Left ventricle myocardium superior (tissue), 1 donor: ENCODE data around the gene CYTH4. TPM values are rescaled to one million over a fixed set of nuclear protein-coding genes. Genes with fewer than 3 reads are reported as not detected.

Experiments used
- ATAC-seq: fragments of 200-7000 bp; cut with Tn5 transposase; one replicate; pipeline ENCODE4 v1.9.1; 2020; ENCODE audit warnings: mild to moderate bottlenecking, moderate library complexity
- DNase-seq: peaks from one replicate; pipeline ENCODE4 v3.0.0-alpha.2; 2020
- intact Hi-C: fragments of 100-400 bp; cut with micrococcal nuclease; formaldehyde crosslinking; loops from one replicate; pipeline ENCODE4 v1.11.0; 2022
- total RNA-seq: library from RNA; stranded (reverse); fragmentation: NEBNext Ultra II Directional; extraction: Animal tissue kit (Norgen Biotek cat#: 25700); gene quantifications from one replicate; pipeline ENCODE4 v1.2.1, GENCODE V29; 2021
- donor health status: DM: no; HTN: yes; CAD: no; lungs with severe emphysema.

CYTH4 gene
- total RNA-seq, 1 donor from 2014 or later: 6.2 TPM

GRCh38 chr22:37283393-37283937 is 1.2 kb downstream of the CYTH4 start:
- intact Hi-C loops: no loop called here
- no peak for DNase-seq
- ATAC-seq: peak; percentile 11

DNA sequence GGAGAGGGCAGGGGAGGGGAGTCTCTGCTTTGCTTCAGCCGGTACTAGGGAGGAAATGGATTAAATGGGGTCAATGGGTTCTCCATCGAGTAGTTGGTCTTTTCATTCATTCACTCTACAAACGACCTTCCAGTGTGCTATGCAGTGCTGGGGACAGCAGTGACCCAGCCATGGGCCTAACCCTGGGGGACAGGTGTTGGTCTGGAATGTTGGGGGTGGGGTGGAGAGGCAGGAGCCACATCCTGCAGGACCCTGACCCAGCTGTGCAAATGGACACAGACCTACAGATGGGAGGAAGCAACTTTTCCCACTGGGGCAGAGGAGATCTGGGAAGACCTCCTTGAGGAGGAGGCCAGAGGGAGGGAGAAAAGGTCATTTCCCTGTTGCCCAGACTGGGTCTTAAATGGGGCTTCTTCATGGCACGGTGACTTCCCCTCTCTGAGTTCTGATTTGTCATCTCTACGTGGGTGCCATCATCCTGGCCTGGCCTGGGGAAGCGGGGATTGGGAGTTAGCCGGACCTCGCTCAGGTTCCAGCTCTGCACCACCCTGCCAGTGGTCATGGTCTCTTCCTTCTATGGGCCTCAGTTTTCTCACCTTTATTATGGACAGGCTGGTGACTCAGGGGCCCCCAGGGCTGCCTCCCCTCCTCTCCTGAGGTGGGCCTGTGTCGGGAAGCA is 2.0 kb downstream of the CYTH4 start:
- intact Hi-C loops: no loop called here

GRCh38 chr22:37284805-37285355 is 2.6 kb downstream of the CYTH4 start:
- peak; percentile 85 for ATAC-seq
- intact Hi-C loops: no loop called here

More for the DNA sequence above, 2.0 kb downstream of the CYTH4 start:
- ATAC-seq (peak; percentile 20), DNase-seq (no peak)

GRCh38 chr22:37285937-37286336 is 3.6 kb downstream of the CYTH4 start:
- DNase-seq: no peak
- intact Hi-C loops: no loop called here
- no peak for ATAC-seq

More at GRCh38 chr22:37284805-37285355, 2.6 kb downstream of the CYTH4 start:
- peak; percentile 64 for DNase-seq

DNA sequence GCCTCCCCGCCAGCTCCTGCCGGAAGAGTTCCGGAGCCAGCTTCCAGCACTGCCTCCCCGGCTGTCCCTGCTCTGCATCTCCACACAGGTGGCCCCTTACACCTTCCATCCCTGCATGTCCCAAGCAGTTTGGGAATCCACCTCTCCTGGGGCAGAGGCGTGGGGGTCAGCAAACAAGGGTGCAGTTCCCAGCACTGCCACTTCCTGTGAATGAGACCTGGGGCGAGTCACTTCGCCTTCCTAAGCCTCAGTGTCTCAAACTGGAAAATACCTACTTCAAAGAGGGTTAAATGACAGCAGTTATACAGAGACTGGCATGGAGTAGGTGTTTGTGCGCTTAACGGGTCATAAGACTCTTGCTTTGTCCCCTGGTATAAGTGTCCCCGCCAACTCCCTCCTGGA is 5.2 kb downstream of the CYTH4 start:
- no peak for ATAC-seq
- intact Hi-C loops: no loop called here
- no peak for DNase-seq

- DNase-seq: no peak
- no peak for ATAC-seq
- intact Hi-C loops: no loop called here
Observed at GRCh38 chr22:37288521-37288920, 6.2 kb downstream of the CYTH4 start.

- ATAC-seq (no peak), DNase-seq (no peak)
- intact Hi-C loops: no loop called here
Observed at GRCh38 chr22:37289156-37289735, 6.9 kb downstream of the CYTH4 start.

DNA sequence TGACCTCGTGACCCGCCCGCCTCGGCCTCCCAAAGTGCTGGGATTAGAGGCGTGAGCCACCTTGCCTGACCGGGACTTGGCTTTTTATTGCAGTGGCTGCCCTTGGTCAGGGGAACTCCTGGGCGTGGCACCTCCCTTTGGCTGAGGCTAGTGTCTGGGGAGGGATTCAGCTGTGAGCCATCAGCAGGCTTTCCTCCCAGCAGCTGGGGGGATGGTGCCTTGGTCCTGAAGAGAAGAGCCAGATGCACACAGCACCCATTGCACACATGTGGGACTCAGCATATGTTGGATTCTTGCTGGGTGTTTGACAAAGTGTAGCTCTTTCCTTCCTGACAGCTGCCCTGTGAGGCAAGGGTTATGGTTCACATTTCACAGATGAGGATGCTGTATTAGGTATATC is 8.4 kb downstream of the CYTH4 start:
- intact Hi-C loops: no loop called here
- DNase-seq (peak; percentile 67), ATAC-seq (peak; percentile 77)

- no peak for DNase-seq
- no peak for ATAC-seq
- intact Hi-C loops: no loop called here
Observed at GRCh38 chr22:37291559-37292298, 9.4 kb downstream of the CYTH4 start.

DNA sequence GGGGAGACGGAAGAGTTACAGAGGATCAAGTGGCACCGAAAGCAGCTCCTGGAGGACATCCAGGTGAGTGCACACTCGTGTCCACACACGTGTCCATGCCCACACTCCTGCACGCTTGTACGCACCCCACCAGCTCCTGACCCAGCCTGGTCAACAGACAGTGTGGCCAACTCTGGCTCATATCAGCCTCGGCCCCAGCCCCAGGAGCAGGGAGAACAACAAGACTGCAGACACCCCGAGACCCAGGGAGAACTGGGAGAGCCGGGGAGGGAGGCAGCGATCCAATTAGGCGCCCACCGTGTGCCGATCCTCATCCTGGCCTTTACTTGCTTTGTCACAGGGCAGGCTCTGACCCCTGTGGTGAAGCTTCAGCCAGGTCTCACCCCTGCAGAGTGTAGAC is 10.3 kb downstream of the CYTH4 start:
- no peak for DNase-seq
- intact Hi-C loops: no loop called here
- ATAC-seq: no peak

DNA sequence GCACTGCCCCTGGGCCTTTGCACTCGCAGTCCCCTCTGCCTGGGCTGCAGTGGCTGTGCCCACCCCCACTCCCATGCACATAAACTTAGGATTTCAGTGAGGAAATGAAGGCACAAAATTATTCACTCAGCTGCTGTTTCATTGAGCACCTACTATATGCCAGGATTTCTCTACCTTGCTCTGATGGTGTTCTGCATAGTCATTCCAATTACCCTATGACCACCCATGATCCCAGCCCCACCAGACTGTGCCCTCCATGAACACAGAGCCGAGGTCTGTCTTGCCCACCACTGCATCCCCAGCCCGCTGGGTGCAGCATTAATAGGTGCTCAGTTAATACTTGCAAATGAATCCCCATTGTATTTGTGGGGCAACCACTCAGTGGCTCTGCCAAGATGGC is 10.9 kb downstream of the CYTH4 start:
- intact Hi-C loops: no loop called here
- DNase-seq (no peak), ATAC-seq (no peak)

GRCh38 chr22:37294747-37295146 is 12.4 kb downstream of the CYTH4 start:
- no peak for DNase-seq
- no peak for ATAC-seq
- intact Hi-C loops: no loop called here

- ATAC-seq (no peak), DNase-seq (no peak)
- intact Hi-C loops: no loop called here
Observed at GRCh38 chr22:37295213-37295886, 13.0 kb downstream of the CYTH4 start.

GRCh38 chr22:37295946-37296345 is 13.6 kb downstream of the CYTH4 start:
- intact Hi-C loops: no loop called here
- DNase-seq: no peak
- no peak for ATAC-seq

DNA sequence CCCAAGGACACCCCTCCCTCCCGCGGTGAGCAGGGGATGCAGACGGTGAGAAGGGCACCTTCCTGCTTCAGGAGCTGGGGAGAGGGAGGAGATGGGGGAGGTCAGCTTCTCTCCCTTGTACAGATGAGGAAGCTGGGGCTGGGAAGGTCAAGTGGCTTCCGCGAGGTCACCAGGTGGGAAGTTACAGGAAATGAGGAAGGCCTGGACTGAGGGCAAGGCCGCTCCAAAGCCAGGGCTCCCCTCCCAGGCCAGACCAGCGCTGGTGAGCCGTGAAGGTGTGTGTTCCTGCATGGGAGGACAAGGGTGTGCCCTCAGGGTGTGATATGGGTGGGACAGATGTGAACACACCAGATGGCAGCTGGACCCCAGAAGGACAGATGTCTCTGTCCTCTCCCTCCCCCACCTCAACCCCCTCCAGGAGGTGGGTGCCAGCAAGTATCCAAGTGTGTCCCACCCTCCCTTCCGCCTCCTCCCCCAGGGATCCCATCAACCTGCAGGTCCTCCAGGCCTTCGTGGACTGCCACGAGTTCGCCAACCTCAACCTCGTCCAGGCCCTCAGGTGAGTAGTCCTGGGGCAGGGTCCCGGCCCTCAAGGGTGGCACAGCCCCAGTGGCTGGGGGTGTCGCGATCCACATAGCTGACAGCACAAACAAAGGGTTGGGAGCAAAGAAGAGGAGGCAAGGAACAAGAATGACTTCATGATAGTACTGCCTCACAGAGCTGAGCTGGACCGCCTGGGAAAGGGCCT is 16.6 kb downstream of the CYTH4 start:
- no peak for DNase-seq

DNA sequence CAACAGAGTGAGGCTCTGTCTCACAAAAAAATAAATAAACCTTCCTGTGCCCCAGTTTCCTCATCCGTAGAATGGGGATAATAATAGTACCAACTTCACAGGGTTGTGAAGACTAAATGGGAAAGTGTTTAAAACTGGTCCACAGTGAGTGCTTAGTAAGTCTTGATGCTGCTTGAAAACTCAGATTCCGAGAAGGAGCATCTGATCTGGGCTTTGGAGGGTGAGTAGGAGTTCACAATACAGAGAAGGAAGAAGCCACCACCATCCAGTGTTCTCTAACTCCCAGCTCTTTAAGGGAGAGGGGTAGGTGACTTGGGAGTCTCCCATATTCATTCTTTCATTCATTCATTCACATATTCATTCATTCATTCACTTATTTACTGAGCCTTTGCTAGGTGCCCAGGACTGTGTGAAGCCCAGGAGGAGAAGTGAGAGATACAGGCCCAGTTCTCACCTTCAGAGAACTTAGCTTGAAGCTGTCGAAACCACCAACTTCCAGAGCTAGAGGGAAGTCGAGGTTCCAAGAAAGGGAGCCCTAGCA is 17.7 kb downstream of the CYTH4 start:
- no peak for DNase-seq
- intact Hi-C loops: no loop called here
- no peak for ATAC-seq

More for the DNA sequence above, 16.6 kb downstream of the CYTH4 start:
- intact Hi-C loops: no loop called here
- no peak for ATAC-seq

DNA sequence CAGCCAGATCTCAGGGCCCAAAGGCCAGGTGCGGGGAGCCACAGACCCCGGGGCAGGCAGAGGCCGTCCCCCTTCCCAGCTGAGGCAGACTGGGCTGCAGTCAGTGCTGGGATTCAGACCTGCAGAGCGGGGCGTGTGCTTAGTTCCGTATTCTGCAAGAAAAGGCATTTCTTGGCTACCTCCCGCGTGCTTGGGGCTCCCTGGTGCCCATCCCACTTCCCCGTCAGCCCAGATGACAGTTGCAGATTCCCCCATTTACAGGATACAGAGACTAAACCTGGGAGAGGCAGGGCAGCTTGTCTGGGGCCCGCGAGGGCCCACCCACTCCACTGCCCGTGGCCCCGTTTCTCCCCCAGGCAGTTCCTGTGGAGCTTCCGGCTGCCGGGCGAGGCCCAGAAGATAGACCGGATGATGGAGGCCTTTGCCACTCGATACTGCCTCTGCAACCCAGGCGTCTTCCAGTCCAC is 18.3 kb downstream of the CYTH4 start:
- ATAC-seq (peak; percentile 39), DNase-seq (no peak)
- intact Hi-C loops: no loop called here

DNA sequence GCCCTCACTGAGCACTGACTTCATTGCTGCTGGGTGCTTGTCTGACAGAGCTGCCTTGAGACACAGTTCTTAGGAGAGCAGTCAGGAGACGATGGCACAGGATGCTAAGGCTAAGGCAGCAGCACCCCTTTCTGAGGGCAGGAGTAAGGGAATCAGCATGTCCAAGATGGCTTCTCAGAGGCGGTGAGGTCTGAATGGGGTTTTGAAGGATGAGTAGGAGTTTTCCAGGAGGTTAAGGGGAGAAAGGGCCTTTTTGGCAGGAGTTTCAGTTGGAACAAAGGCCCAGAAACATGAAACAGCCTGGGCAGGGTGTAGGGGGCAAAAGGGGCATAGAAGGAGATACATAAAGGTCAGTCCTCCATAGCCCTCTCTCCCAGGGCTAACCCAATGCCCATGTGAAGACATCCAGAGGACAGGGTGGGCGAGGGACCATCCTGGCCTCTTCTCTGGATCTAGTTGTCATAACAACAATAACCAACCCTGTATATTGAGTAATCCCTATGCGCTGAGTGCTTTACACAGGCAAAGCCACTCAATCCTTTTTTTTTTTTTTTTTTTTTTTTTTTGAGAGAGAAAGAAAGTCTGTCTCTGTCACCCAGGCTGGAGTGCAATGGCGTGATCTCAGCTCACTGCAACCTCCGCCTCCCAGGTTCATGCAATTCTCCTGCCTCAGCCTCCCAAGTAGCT is 19.0 kb downstream of the CYTH4 start:
- ATAC-seq (no peak), DNase-seq (no peak)
- intact Hi-C loops: no loop called here
